ENCODE data around the gene ZNF462.

- TF ChIP-seq CTCF (IDR thresholded peaks at IDR 0.05 in 4 of 5, conservative IDR thresholded peaks at IDR 0.05 in 1 of 5) (no peak), POLR2A (IDR thresholded peaks at IDR 0.05) (no peak)
These were observed 176.6 kb downstream of the ZNF462 start for GRCh38 chr9:107039542-107039941.

All from gastrocnemius medialis (tissue), 4 donors.